Type B pancreatic cell (in vitro differentiated cells): Measurements from ENCODE around the gene MEF2C. TPM values are rescaled to one million over a fixed set of nuclear protein-coding genes. Genes with fewer than 3 reads are reported as not detected.

Experiments used
- DNase-seq: peaks from one replicate; pipeline ENCODE4 v3.0.0; 2021; ENCODE audit warnings: mixed read lengths; ENCODE audit not compliant: unreplicated experiment; ENCODE audit errors: extremely low spot score
- H3K27ac Mint-ChIP-seq: 2 replicates; pipeline ENCODE4 v1.8.0; 2021; ENCODE audit warnings: mild to moderate bottlenecking, mixed read lengths
- H3K27me3 Mint-ChIP-seq: 2 replicates; pipeline ENCODE4 v1.8.0; 2021; ENCODE audit warnings: mixed read lengths
- H3K36me3 Mint-ChIP-seq: 2 replicates; pipeline ENCODE4 v1.8.0; 2021; ENCODE audit warnings: mixed read lengths
- H3K4me1 Mint-ChIP-seq: one replicate; pipeline ENCODE4 v1.8.0; 2021; ENCODE audit warnings: mixed read lengths; ENCODE audit not compliant: unreplicated experiment
- H3K4me3 Mint-ChIP-seq: 2 replicates; pipeline ENCODE4 v1.8.0; 2021; ENCODE audit warnings: mild to moderate bottlenecking, mixed read lengths
- H3K9me3 Mint-ChIP-seq: 2 replicates; pipeline ENCODE4 v1.8.0; 2021; ENCODE audit warnings: mixed read lengths
- CTCF ChIP-seq: fragments of 200-600 bp; sonication (generic); conservative IDR thresholded peaks from 2 replicates; pipeline ENCODE4 v1.5.0; 2021; ENCODE audit warnings: antibody characterized with exemption, mild to moderate bottlenecking
- total RNA-seq: library from RNA; stranded (reverse); gene quantifications from 2 replicates; pipeline ENCODE4 v1.2.1, GENCODE V29; 2021; ENCODE audit warnings: low replicate concordance

Gene MEF2C
- total RNA-seq, 1 donor from 2014 or later = 12.0 TPM

- TF ChIP-seq CTCF = no peak
- Mint-ChIP-seq H3K27me3 (peaks cover 22% of the 10 kb centered on the region), H3K9me3 (no peaks in the 10 kb centered on the region), H3K4me1 (no peaks in the 10 kb centered on the region), H3K4me3 (no peak overlapping the region), H3K36me3 (no peaks in the 10 kb centered on the region), H3K27ac (no peak overlapping the region)
- DNase-seq = no peak
Observed at GRCh38 chr5:88708682-88709398, 174.1 kb downstream of the MEF2C start.

GRCh38 chr5:88708021-88708420, 175.0 kb downstream of the MEF2C start:
- Mint-ChIP-seq H3K27me3 (peaks cover 22% of the 10 kb centered on the region), H3K4me3 (no peak overlapping the region), H3K27ac (no peak overlapping the region), H3K9me3 (no peaks in the 10 kb centered on the region), H3K36me3 (no peaks in the 10 kb centered on the region), H3K4me1 (no peaks in the 10 kb centered on the region)
- DNase-seq = no peak
- TF ChIP-seq CTCF = no peak

- H3K4me1 Mint-ChIP-seq = no peaks in the 10 kb centered on the region
- no peaks in the 10 kb centered on the region for H3K9me3 Mint-ChIP-seq
- no peak for DNase-seq
- no peaks in the 10 kb centered on the region for H3K36me3 Mint-ChIP-seq
- peaks cover 19% of the 10 kb centered on the region for H3K27me3 Mint-ChIP-seq
- H3K4me3 Mint-ChIP-seq = no peak overlapping the region
- H3K27ac Mint-ChIP-seq = no peak overlapping the region
- TF ChIP-seq CTCF = no peak
Observed at GRCh38 chr5:88707216-88707965, 175.6 kb downstream of the MEF2C start.

- TF ChIP-seq CTCF = no peak
- DNase-seq = no peak
- Mint-ChIP-seq H3K9me3 (no peaks in the 10 kb centered on the region), H3K4me1 (no peaks in the 10 kb centered on the region), H3K27me3 (peaks cover 53% of the 10 kb centered on the region), H3K4me3 (no peak overlapping the region), H3K36me3 (no peaks in the 10 kb centered on the region), H3K27ac (no peak overlapping the region)
Observed at GRCh38 chr5:88702332-88702731, 180.7 kb downstream of the MEF2C start.

GRCh38 chr5:88700121-88700520, 182.9 kb downstream of the MEF2C start:
- H3K27ac Mint-ChIP-seq = no peak overlapping the region
- no peaks in the 10 kb centered on the region for H3K4me1 Mint-ChIP-seq
- no peak for DNase-seq
- H3K36me3 Mint-ChIP-seq = no peaks in the 10 kb centered on the region
- peaks cover 75% of the 10 kb centered on the region for H3K27me3 Mint-ChIP-seq
- no peaks in the 10 kb centered on the region for H3K9me3 Mint-ChIP-seq
- no peak overlapping the region for H3K4me3 Mint-ChIP-seq
- no peak for TF ChIP-seq CTCF
